ENCODE results near the gene PRPH.

GRCh38 chr12:49273726-49274395 lies 21.1 kb upstream of the PRPH start:
- TF ChIP-seq POLR2AphosphoS5 (IDR thresholded peaks at IDR 0.05; ENCODE audit: low read depth, low read length), result peak; percentile 66
- TF ChIP-seq POLR2A (IDR thresholded peaks at IDR 0.05; ENCODE audit: low read depth, low read length), result peak; percentile 57
